SIG-M5 treated with dmso at 0.1 percent for 504 hours (cell line): Measurements from ENCODE around the gene P2RX5.
"Not testable (repeated sequence)": the region's sequence is repeated elsewhere in the genome, so short reads cannot be mapped to it uniquely, and the experiment has no call there.

Experiments used
- DNase-seq: peaks from one replicate; lab custom pipeline; 2025; ENCODE audit not compliant: unreplicated experiment; lab: John Stamatoyannopoulos, UW

The P2RX5 gene

DNA sequence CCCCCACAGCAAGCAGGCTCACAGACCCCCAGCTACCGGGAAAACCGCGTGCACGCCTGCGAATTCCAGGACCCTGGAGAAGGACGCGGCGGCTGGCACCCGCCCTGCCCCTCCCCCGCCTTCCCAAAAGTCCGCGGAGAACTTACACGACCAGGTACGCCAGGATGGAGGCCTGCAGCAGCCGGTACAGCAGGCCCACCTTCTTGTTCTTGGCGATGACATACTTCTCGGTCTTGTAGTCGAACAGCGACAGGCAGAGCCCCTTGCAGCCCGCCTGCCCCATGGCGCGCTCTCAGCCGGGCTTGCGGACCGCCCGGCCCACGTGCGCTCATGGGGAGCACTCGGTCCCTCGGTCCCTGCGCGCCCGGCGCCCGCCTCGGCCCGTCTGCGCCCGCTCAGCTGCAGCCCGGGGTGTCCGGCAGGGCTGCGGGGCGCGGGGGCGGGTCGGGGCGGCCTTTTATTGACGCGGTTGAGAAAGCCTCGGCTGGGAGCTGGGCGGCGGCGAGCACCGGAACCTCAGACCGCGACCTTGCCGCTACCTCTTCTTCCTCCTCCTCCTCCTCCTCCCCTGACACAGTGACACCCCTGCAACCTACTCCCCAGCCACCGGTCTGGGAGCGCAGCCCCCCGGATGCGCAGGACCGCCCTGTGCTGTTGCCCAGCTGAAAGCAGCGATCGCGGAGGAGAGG, at the start of gene P2RX5:
TSS of gene P2RX5 (minus strand) at position 433 of the 689 bp plus-strand sequence. CDS start at position 283, 150 bp downstream.
- DNase-seq: peak; percentile 25

DNA sequence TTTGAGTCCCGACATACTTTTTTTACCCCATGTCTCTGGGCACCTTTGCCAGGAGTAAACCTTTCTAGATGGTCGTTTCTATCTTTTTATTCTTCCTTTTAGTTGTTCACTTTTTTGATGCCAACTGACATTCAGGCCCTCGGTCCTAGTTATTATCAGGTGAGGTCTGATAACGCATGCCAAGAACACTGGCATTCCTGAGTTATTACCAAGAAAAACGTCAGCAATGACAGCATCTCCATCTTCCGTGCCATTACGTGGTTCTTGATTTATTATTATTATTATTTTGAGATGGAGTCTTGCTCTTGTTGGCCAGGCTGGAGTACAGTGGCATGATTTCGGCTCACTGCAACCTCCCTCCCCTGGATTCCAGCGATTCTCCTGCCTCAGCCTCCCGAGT, 49.1 kb upstream of the P2RX5 start:
- DNase-seq: no peak

- no peak for DNase-seq
Measured at GRCh38 chr17:3744014-3744413, 48.1 kb upstream of the P2RX5 start.

DNA sequence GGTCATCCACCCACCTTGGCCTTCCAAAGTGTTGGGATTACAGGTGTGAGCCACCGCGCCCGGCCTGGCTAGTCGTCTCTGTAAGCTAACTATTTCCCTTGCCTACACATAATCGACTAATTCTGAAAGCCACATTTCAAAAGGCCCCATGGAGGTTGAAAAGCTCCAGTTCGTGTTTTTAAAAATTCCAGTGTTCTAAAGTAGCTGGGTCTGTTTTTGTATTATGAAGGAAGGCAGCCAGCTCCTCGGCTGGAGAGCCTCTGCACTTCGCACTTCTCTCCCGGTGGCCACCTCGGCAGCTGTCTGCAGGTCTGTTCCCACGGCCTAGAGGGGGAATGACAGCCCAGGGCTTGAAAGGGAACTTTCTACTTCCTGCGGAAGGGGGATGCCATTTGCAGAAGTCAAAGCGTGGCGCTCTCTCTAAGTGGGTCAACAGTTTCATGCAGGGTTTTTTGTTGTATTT, 44.7 kb upstream of the P2RX5 start:
- DNase-seq: peak; percentile 74

DNA sequence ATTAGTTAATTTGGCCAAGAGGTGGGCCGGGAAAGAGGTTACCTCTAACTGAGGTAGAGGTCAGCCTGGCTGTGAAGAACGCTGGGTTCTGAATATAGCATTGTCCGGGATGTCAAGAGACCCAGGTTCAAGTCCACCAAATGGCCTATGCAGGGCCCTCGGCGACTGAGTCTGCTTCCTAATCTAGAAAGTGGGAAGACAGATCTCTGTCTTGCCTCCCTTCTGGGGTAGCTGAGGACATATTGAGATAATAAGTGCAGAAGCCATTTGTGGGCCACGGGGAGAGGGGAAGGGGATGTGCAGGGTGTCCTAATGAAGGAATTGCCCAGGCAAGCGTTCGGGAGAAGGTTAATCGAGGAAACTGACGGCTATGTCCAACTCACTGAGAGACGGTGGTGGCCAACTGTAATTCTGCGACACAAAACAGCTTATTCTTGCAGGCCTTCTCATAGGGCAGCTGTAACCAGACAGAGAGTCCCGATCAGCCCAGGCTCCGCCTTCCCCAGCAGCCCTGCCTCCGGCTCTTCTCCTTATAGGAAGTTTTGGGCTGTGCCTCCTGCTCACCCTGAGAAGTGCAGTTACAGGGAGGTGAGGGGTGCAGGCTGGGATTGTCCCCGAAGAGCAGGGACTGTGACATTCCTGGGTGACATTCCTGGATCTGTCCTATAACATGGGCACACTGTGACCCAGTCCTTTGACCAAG, 43.6 kb upstream of the P2RX5 start:
- DNase-seq: no peak

DNA sequence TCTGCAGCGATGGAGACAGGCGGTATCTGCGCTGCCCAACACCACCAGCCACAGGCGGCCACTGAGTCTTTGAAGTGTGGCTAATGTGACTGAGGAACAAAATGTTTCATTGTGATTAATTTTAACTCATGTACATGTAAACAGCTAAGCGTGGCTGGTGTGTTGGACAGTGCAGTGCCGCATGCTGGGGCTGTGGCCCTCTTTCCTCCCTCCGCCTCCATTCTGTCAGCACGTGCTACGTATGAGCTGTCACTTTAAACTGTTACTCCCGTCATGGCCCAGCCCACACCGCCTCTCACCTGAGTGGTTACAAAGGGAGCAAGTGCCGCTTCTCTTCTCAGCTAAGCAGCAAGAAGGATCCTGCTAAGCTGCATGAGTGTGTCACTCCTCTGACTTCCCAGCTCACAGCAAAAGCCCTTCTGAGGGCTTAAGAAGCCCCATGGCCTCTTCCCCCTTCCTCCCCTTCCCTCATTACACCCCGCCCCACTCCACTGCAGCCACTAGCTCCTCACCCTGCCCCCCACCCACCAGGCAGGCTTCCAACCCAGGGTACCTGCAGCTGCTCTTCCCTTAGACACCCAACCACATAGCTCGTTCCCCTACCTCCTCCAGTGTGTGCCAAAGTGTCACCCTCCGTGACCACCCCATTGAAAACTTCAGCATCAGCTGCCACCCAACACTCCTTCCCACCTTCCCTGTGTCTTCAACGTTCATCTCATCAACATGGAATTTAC, 42.8 kb upstream of the P2RX5 start:
- no peak for DNase-seq

DNA sequence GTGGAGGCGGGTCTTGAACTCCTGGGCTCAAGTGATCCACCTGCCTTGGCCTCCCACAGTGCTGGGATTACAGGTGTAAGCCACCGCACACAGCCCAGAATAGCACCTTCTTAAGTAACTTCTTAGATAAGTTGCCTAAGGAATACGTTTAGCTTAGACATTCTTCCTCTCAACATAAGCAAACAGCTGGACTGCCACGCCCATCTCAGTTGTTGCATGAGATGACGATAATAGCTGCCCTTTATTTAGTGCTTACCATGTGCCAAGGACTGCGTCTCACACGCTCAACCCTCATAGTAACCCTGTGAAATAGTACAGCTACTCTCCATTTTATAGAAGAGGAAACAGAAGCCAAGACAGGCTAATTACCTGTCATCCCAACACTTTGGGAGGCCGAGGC, 39.6 kb upstream of the P2RX5 start:
- DNase-seq: peak; percentile 67

GRCh38 chr17:3734911-3735276, 38.9 kb upstream of the P2RX5 start:
- not testable (repeated sequence) for DNase-seq

- no peak for DNase-seq
Measured at GRCh38 chr17:3732210-3732621, 36.3 kb upstream of the P2RX5 start.

GRCh38 chr17:3730881-3731429, 35.0 kb upstream of the P2RX5 start:
- DNase-seq: no peak

GRCh38 chr17:3729881-3730280, 33.9 kb upstream of the P2RX5 start:
- no peak for DNase-seq

- not testable (repeated sequence) for DNase-seq
Measured at GRCh38 chr17:3728099-3728498, 32.1 kb upstream of the P2RX5 start.

- DNase-seq: no peak
Measured at GRCh38 chr17:3727041-3727440, 31.1 kb upstream of the P2RX5 start.

- DNase-seq: no peak
Measured at GRCh38 chr17:3724378-3725077, 28.6 kb upstream of the P2RX5 start.

DNA sequence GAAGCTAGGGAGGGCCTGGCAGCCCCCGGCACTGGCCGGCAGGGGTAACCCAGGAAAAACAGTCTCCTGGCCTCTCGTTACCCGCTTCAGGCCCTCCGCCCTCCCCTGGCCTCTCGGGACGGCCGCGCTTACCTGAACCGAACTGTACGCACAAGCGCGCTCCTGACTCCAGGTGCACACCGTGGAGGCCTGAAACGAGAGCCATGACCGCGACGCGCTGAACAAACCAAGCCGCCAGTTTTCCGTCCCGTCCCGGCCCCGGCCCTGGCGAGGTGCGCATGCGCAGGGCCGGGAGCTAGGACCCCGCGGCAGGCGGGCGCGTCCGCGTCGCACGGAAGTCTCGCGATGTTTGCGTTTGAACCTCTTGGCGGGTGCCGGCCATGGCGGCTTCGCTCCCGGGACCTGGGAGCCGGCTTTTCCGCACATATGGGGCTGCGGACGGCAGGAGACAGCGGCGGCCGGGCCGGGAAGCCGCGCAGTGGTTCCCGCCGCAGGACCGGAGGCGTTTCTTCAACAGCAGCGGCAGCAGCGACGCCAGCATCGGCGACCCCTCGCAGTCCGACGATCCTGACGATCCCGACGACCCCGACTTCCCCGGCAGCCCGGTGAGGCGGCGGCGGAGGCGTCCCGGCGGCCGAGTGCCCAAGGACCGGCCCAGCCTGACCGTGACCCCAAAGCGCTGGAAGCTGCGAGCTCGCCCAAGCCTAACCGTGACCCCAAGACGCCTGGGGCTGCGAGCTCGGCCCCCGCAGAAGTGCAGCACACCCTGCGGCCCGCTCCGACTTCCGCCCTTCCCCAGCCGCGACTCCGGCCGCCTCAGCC, 27.8 kb upstream of the P2RX5 start, which contains the start of gene HASPIN:
TSS of gene HASPIN (plus strand) at position 348 of the 822 bp plus-strand sequence. CDS start at position 381, 33 bp downstream.
- DNase-seq: peak; percentile 75

GRCh38 chr17:3723188-3723555, 27.2 kb upstream of the P2RX5 start:
- no peak for DNase-seq

- no peak for DNase-seq
Measured at GRCh38 chr17:3722716-3723115, 26.8 kb upstream of the P2RX5 start.

- DNase-seq: no peak
Measured at GRCh38 chr17:3719265-3719664, 23.3 kb upstream of the P2RX5 start.

DNA sequence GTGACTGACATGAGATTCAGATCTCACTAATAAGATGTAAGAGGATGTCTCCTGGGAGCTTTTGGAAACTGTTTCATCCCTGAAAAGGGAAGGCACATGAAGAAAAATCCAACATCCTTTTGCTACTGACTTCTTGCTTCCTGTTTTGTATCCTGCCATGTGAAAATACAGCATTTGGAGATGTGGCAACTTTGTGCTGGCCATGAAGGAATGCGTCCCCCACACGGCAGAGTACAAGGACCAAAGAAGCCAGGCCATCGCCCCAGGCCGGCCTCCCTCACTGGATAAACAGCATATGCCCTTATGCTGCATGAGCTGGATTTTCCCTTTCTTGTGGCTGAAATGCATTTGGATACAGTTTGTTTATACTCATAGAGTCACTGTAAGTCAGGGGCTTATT, 22.2 kb upstream of the P2RX5 start:
- no peak for DNase-seq

GRCh38 chr17:3715296-3715695, 19.3 kb upstream of the P2RX5 start:
- DNase-seq: no peak
